ENCODE measurements around the gene TNP2. TPM values are rescaled to one million over a fixed set of nuclear protein-coding genes. Genes with fewer than 3 reads are reported as not detected.

Gene TNP2
- total RNA-seq, 1 donor from 2014 or later, result not detected

DNA sequence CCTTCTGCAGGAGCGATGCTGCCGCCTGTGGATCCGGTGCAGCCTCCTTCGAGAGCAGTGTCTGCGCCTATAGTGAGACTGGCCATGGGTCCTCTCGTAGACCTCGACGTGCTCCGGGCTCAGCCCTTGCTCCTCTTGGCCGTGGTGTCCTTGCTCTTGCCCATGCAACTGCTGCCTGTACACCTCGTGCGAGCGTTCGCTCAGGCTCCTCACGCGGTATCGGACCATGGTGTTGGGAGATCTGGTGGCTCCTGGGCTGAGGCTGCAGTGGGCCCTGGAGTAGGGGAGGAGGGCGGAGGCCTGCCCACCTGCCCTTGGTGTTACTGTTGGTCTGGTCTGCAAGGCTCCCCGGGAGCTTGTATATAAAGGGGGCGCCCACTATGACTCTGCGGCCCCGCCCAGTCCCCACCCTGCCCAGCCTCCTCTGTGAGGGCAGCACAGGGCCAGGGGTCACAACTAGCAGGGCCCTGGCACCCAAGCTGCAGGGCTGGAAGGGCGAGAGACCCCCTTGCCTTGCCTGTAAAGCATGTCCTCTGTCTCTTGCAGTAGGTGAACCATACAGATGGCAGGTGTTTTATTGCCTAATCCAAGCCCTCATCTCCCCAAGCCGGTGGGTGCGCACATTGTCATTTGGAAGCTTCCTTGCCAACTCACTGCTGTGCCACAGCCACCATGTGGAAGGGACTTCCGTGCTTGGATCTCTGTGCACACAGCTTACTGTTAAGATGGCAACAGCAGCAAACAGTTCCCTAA, 7.2 kb upstream of the TNP2 start, which contains the start of gene PRM2:
Gene PRM2, minus strand, starts transcription at position 338 of the 753 bp plus-strand sequence. Its CDS starts 110 bp downstream, at position 228.
- TF ChIP-seq, protein P1, sequence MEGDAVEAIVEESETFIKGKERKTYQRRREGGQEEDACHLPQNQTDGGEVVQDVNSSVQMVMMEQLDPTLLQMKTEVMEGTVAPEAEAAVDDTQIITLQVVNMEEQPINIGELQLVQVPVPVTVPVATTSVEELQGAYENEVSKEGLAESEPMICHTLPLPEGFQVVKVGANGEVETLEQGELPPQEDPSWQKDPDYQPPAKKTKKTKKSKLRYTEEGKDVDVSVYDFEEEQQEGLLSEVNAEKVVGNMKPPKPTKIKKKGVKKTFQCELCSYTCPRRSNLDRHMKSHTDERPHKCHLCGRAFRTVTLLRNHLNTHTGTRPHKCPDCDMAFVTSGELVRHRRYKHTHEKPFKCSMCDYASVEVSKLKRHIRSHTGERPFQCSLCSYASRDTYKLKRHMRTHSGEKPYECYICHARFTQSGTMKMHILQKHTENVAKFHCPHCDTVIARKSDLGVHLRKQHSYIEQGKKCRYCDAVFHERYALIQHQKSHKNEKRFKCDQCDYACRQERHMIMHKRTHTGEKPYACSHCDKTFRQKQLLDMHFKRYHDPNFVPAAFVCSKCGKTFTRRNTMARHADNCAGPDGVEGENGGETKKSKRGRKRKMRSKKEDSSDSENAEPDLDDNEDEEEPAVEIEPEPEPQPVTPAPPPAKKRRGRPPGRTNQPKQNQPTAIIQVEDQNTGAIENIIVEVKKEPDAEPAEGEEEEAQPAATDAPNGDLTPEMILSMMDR (IDR thresholded peaks at IDR 0.05; ENCODE audit: unreplicated experiment), result no peak
- Mint-ChIP-seq H3K4me3 (ENCODE audit: unreplicated experiment) (no peak within 1 kb of the TSS), H3K9me3 (ENCODE audit: unreplicated experiment) (no peaks in the 10 kb centered on the region), H3K27me3 (ENCODE audit: unreplicated experiment) (peaks cover 4% of the 10 kb centered on the region), H3K36me3 (ENCODE audit: low read depth, unreplicated experiment) (no peaks in the 10 kb centered on the region), H3K4me1 (ENCODE audit: unreplicated experiment) (no peaks in the 10 kb centered on the region), H3K27ac (ENCODE audit: unreplicated experiment) (no peak within 1 kb of the TSS)
- DNase-seq (ENCODE audit: low spot score), result no peak

GRCh38 chr16:11274964-11275363, 5.8 kb upstream of the TNP2 start:
- Mint-ChIP-seq H3K27me3 (ENCODE audit: unreplicated experiment) (peaks cover 7% of the 10 kb centered on the region), H3K27ac (ENCODE audit: unreplicated experiment) (no peak overlapping the region), H3K36me3 (ENCODE audit: low read depth, unreplicated experiment) (no peaks in the 10 kb centered on the region), H3K9me3 (ENCODE audit: unreplicated experiment) (no peaks in the 10 kb centered on the region), H3K4me1 (ENCODE audit: unreplicated experiment) (no peaks in the 10 kb centered on the region), H3K4me3 (ENCODE audit: unreplicated experiment) (no peak overlapping the region)
- no peak for DNase-seq (ENCODE audit: low spot score)
- TF ChIP-seq, protein P1 (IDR thresholded peaks at IDR 0.05; ENCODE audit: unreplicated experiment), result no peak

- Mint-ChIP-seq H3K27me3 (ENCODE audit: unreplicated experiment) (peaks cover 7% of the 10 kb centered on the region), H3K27ac (ENCODE audit: unreplicated experiment) (no peak overlapping the region), H3K9me3 (ENCODE audit: unreplicated experiment) (no peaks in the 10 kb centered on the region), H3K4me3 (ENCODE audit: unreplicated experiment) (no peak overlapping the region), H3K4me1 (ENCODE audit: unreplicated experiment) (no peaks in the 10 kb centered on the region), H3K36me3 (ENCODE audit: low read depth, unreplicated experiment) (no peaks in the 10 kb centered on the region)
- TF ChIP-seq, protein P1 (IDR thresholded peaks at IDR 0.05; ENCODE audit: unreplicated experiment), result no peak
- DNase-seq (ENCODE audit: low spot score), result no peak
Observed at GRCh38 chr16:11273721-11274324, 4.7 kb upstream of the TNP2 start.

DNA sequence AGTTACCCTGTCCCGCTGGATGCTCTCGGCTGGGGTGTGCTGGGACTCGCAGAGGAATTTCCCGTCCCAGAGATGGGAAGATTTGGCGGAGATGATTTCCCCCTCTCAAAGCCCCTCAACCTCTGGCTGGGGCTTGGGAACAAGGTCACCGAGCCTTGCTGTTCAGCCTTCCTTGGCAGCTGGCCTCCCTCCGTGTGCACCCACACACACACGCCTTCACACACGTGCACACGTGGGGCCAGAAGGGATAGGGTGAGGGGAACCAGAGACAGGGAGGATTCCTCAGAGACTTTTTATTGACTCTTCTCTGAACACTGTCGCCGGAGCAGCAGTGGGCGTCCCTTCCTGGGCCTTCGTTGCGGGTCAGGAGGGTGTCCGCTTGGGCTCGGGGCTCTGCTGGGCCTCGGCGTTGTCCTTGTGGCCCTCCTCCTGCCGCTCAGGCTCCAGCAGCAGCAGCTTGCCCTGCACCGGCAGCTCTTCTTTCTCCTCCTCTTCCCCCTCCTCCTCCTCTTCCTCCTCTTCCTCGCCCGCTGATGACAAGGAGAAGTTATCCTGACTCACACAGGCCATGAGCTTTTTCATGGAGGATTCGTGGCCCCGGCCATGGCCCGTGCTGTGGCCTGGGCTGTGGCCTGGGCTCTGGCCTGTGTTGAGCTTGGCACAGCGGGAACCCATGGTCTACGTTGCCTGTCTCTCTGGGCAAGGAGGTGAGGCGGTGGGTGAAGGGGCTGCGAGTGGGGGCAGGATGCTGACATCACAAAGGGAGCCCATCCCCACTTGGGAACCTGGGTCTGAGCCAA, 4.0 kb upstream of the TNP2 start, which contains the start of gene PRM3:
Gene PRM3, minus strand, starts transcription at position 709 of the 800 bp plus-strand sequence. Its CDS starts 34 bp downstream, at position 675.
- Mint-ChIP-seq H3K9me3 (ENCODE audit: unreplicated experiment) (no peaks in the 10 kb centered on the region), H3K36me3 (ENCODE audit: low read depth, unreplicated experiment) (no peaks in the 10 kb centered on the region), H3K4me1 (ENCODE audit: unreplicated experiment) (no peaks in the 10 kb centered on the region), H3K27me3 (ENCODE audit: unreplicated experiment) (peaks cover 9% of the 10 kb centered on the region), H3K27ac (ENCODE audit: unreplicated experiment) (no peak within 1 kb of the TSS), H3K4me3 (ENCODE audit: unreplicated experiment) (no peak within 1 kb of the TSS)
- no peak for DNase-seq (ENCODE audit: low spot score)
- TF ChIP-seq, protein P1 (IDR thresholded peaks at IDR 0.05; ENCODE audit: unreplicated experiment), result no peak
